ENCODE results near the gene CLIC5.

DNA sequence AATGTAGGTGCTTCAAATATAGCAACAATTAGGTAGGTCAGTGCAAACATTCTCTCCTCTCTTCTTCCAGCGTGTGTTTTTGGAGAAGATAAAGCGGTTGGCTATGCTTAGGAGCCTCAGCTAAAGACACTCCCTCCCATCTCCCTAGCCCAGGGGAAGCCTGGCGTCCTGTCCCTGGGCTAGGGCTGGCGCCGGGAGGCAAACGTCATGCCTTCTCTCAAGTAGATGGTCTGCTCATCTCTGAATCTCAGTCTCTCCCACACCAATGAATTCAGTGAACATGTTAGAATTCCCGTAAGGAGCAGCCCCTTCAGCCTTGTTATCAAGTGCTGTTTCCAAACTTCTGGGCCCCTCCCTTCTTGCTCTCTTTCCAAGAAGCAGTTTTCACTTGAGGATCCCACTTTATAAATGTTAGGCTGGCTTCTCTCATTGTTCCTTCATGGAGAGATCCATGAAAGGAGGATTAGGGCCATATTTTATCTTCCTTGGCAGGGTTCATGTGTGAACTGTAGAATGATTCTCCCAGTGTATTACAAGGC lies 142.8 kb downstream of the CLIC5 start:
- TF ChIP-seq POLR2A (IDR thresholded peaks at IDR 0.05; ENCODE audit: low read length) (no peak), GATA1 (IDR thresholded peaks at IDR 0.05; ENCODE audit: low read depth, low read length) (no peak)
